Suppressor macrophage (primary cell): ENCODE data around the gene VIPR2.
"Not testable (repeated sequence)": the region's sequence is repeated elsewhere in the genome, so short reads cannot be mapped to it uniquely, and the experiment has no call there.

Experiments used
- DNase-seq, 4 experiments: peaks; one replicate each; pipeline ENCODE4 v3.0.0-alpha.2; 2020 to 2022

The VIPR2 gene

GRCh38 chr7:159103382-159104187, 41.1 kb downstream of the VIPR2 start:
- no peak for DNase-seq

GRCh38 chr7:159102681-159103381, 41.8 kb downstream of the VIPR2 start:
- DNase-seq, result no peak

GRCh38 chr7:159101661-159102091, 43.0 kb downstream of the VIPR2 start:
- not testable (repeated sequence) for DNase-seq

- not testable (repeated sequence) for DNase-seq
Measured at GRCh38 chr7:159101083-159101395, 43.6 kb downstream of the VIPR2 start.

DNA sequence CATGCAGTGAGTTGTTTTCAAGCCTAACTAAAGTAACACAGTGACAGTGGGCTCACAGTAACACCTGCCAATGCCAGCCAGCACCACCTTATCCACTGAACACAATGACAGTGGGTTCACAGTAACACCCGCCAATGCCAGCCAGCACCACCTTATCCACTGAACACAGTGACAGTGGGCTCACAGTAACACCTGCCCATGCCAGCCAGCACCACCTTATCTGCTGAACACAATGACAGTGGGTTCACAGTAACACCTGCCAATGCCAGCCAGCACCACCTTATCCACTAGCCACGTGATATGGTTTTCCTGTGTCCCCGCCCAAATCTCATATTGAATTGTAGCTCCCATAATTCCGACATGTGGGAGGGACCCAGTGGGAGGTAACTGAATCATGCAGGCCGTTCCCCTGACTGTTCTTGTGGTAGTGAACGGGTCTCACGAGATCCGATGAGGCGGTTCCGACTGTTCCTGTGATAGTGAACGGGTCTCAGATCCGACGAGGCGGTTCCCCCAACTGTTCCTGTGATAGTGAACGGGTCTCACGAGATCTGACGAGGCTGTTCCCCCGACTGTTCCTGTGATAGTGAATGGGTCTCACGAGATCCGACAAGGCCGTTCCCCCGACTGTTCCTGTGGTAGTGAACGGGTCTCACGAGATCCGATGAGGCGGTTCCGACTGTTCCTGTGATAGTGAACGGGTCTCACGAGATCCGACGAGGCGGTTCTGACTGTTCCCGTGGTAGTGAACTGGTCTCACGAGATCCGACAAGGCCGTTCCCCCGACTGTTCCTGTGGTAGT, 44.2 kb downstream of the VIPR2 start:
- not testable (repeated sequence) for DNase-seq

- DNase-seq, result no peak
Measured at GRCh38 chr7:159099711-159100231, 44.9 kb downstream of the VIPR2 start.

- DNase-seq, result no peak
Measured at GRCh38 chr7:159098811-159099655, 45.6 kb downstream of the VIPR2 start.

DNA sequence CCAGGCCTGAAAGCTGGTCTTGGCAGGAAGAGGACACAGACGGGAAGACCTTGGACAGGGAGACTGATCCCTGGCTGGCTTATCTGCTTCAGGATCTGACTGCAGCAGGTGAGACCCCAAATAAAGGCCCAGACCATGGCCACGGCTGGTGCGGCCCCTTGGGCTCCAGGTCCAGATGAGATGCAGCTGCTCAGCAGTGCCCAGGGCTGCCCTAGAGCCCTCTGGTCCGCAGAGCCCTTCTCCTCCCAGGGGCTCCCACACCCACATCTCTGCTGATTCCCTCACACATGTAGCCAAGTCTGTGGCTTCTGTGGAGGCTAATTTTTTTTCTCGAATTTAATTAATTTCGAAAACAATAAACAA, 46.3 kb downstream of the VIPR2 start:
- DNase-seq, result no peak

GRCh38 chr7:159097661-159098423, 46.8 kb downstream of the VIPR2 start:
- DNase-seq, result no peak

GRCh38 chr7:159096736-159097581, 47.7 kb downstream of the VIPR2 start:
- no peak for DNase-seq

- no peak for DNase-seq
Measured at GRCh38 chr7:159095979-159096411, 48.7 kb downstream of the VIPR2 start.

GRCh38 chr7:159094919-159095915, 49.5 kb downstream of the VIPR2 start:
- no peak for DNase-seq

GRCh38 chr7:159094023-159094740, 50.5 kb downstream of the VIPR2 start:
- DNase-seq, result no peak

DNA sequence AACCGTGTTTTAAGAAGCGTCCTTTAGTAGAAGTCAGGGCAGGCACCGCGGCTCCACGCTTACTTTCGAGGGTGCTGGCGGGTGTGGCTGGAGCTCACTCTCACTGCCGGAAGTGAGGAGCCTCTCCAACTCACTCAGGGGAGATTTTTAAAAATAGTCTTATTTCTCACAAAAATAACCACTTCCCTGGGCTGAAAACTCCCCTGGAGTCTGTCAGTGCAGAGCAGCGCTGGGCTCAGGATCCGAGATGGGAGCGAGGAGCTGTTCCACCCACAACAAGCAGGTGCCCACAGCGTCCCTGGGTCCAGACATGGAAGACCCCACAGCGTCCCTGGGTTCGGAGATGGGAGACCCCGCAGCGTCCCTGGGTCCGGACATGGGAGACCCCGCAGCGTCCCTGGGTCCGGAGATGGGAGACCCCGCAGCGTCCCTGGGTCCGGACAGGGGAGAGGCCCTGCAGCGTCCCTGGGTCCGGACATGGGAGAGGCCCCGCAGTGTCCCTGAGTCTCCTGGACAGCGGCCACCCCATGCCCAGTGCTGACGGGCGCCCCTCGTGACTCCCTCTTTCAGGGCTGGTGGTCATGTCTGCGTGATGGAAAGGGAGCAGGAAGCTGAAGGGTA, 51.2 kb downstream of the VIPR2 start:
- DNase-seq, result no peak

DNA sequence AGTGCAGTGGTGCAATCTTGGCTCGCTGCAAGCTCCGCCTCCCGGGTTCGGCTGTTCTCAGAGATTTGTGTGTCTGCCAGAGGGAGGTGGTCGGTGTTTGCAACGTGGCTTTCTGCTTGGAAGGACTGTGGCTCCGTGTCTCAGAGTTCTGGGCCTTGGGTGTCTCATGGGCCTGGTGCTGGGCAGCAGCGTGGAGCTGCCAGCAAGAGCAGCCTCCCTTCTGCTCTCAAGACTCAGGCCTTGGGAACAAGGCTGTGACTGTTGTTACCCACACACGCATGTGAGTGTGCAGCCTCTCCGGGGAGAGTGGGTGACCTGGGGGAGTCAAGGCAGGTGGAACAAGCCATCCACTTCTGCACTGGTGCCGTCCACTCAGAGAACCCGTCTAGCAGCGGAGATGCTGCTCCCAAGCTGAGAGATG, 52.0 kb downstream of the VIPR2 start:
- no peak for DNase-seq

GRCh38 chr7:159091480-159092475, 52.9 kb downstream of the VIPR2 start:
- no peak for DNase-seq

- no peak for DNase-seq
Measured at GRCh38 chr7:159091041-159091440, 53.6 kb downstream of the VIPR2 start.
